Measurements from ENCODE around the gene CA6.
"Not testable (repeated sequence)": the region's sequence is repeated elsewhere in the genome, so short reads cannot be mapped to it uniquely, and the experiment has no call there.

CA6 gene

DNA sequence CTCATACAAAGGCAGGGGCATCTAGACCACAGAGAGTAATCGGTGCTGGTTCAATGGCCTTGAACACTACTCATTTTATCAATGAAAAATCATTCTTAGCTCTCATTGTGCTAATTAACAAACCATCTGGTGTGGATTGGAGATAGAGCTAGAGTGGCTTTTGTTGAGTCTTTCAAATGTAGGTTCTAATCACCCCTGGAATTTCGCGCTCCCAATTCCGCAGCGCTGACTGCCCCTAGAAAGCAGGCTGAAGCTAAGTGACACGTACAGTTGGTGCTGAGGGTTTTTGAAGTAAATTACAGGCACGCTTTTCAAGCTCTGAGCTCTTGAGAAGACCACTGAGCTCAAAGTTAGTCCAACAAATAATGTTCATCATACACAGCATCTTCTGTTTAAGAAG, 31.2 kb upstream of the CA6 start:
- no peak overlapping the region for H3K4me3 ChIP-seq (replicated peaks in 1 of 2; ENCODE audit: low read depth in 2 of 2, low read length in 2 of 2)
- no peak for DNase-seq (ENCODE audit: low read depth in 2 of 2)
- TF ChIP-seq, protein P1, sequence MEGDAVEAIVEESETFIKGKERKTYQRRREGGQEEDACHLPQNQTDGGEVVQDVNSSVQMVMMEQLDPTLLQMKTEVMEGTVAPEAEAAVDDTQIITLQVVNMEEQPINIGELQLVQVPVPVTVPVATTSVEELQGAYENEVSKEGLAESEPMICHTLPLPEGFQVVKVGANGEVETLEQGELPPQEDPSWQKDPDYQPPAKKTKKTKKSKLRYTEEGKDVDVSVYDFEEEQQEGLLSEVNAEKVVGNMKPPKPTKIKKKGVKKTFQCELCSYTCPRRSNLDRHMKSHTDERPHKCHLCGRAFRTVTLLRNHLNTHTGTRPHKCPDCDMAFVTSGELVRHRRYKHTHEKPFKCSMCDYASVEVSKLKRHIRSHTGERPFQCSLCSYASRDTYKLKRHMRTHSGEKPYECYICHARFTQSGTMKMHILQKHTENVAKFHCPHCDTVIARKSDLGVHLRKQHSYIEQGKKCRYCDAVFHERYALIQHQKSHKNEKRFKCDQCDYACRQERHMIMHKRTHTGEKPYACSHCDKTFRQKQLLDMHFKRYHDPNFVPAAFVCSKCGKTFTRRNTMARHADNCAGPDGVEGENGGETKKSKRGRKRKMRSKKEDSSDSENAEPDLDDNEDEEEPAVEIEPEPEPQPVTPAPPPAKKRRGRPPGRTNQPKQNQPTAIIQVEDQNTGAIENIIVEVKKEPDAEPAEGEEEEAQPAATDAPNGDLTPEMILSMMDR (IDR thresholded peaks at IDR 0.05; ENCODE audit: low read depth, low read length), result no peak

DNA sequence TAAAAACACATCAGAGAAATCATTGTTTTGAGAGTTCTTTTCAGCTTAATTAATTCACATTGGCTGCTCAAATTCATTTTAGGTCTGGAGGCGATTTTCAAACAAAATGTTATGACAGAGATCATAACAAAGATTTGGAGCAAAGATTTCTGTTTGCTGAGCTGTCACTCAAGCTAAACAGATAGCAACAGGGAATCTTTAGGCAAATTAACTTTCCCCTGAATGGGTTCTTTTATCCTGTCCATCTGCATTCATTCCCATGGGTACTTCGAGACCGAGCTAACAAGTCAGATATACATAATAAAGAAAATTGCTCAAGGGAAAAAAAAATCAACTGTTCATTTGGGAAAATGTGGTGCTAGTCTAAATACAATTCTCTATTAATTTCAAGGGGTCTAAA, 30.2 kb upstream of the CA6 start:
- TF ChIP-seq, protein P1 (IDR thresholded peaks at IDR 0.05; ENCODE audit: low read depth, low read length), result no peak
- no peak for DNase-seq (ENCODE audit: low read depth in 2 of 2)
- no peak overlapping the region for H3K4me3 ChIP-seq (replicated peaks in 1 of 2; ENCODE audit: low read depth in 2 of 2, low read length in 2 of 2)

DNA sequence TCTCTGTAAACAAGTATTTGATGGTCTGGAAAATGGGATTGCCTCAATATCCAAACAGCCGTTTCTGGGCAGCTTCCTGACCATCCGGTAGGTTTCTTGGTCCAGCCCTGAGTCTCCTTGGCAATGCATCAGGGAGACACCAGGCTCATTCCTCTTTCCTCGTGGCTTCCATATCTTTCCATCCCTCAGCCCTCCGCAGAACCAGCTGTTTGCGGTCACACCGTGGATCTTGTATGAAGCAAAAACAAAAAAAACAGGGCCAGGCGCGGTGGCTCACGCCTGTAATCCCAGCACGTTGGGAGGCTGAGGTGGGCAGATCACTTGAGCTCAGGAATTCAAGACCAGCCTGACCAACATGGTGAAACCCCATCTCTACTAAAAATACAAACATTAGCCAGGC, 28.1 kb upstream of the CA6 start:
- DNase-seq (ENCODE audit: low read depth in 2 of 2); H3K4me3 ChIP-seq (replicated peaks in 1 of 2; ENCODE audit: low read depth in 2 of 2, low read length in 2 of 2): not testable (repeated sequence)

DNA sequence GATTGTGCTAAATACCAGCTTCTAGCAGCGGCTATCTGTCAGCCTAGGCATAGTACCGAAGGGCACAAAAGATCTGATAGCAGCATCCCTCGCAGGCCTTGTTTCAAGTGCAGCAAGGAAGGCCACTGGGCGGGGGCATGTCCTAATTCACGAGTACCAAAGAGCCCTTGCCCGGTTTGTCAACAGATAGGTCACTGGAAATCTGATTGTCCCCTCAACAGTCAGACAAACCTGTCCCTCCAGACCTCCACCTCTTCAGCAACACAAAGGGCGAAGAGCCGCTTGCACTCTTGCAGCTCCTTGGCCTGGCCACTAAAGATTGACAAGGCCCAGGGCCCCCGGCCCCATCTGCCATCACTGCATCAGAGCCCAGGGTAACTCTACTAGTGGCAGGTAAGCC, 22.7 kb upstream of the CA6 start:
- H3K4me3 ChIP-seq (replicated peaks in 1 of 2; ENCODE audit: low read depth in 2 of 2, low read length in 2 of 2), result no peak overlapping the region
- no peak for DNase-seq (ENCODE audit: low read depth in 2 of 2)
- TF ChIP-seq, protein P1 (IDR thresholded peaks at IDR 0.05; ENCODE audit: low read depth, low read length), result no peak

DNA sequence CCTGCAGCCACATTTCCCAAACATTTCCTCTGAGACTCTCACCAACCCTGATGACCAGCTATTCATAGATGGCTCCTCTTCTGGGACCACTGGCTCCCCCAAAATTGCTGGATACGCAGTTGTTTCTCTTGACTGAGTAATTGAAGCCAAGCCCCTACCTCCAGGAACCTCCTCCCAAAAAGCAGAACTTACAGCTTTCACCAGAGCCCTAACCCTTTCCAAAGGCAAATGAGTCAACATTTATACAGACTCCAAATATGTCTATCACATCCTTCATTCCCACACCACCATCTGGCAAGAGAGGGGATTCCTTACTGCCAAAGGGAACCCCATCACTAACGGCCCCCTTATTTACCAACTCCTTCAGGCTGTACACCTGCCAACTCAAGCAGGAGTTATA, 20.3 kb upstream of the CA6 start:
- no peak overlapping the region for H3K4me3 ChIP-seq (replicated peaks in 1 of 2; ENCODE audit: low read depth in 2 of 2, low read length in 2 of 2)

GRCh38 chr1:8925960-8926359, 19.7 kb upstream of the CA6 start:
- no peak overlapping the region for H3K4me3 ChIP-seq (replicated peaks in 1 of 2; ENCODE audit: low read depth in 2 of 2, low read length in 2 of 2)
- TF ChIP-seq, protein P1 (IDR thresholded peaks at IDR 0.05; ENCODE audit: low read depth, low read length), result no peak
- no peak for DNase-seq (ENCODE audit: low read depth in 2 of 2)

More for the DNA sequence above, 20.3 kb upstream of the CA6 start:
- TF ChIP-seq, protein P1 (IDR thresholded peaks at IDR 0.05; ENCODE audit: low read depth, low read length), result no peak
- DNase-seq (ENCODE audit: low read depth in 2 of 2), result no peak

DNA sequence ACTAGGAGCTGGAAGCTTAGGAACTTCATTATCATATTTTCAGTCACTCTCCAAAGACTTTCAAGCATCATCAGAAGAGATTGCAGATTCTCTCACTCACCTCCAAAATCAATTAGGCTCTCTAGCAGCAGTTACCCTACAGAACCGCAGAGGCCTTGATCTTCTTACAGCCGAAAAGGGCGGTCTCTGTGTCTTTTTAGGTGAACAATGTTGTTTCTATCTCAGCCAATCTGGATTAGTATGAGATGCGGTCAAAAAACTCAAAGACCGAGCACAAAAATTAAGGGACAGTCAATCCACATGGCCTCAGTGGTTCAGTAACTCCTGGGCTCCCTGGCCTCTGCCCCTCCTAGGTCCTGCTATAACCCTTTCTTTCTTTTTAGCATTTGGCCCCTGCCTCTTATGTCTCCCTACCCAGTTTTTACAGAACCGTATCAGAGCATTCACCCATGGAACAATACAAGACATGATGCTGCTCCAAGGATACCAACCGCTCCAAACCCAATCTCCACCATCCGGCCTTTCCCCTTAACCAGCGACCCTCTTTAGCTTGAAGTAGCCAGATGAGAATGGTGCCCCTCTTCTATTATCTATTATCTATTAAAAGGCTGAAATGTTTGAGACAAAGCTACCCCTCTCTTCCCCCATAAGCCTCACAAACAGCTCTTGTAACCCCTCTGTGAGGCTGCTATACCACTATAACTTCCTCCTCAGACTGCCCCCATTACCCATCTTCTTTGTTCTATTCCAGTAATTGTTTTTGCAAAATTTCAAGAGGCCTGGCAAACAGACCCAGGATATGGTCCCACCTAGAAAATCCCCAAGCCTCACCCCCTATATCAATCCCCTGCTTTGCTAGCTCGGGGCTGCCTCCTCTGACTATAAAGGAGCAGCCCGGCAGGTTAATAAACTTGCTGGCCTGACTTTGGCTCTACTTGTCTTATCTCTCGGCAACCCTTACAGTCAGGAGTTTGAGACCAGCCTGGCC, 18.7 kb upstream of the CA6 start:
- no peak for DNase-seq (ENCODE audit: low read depth in 2 of 2)
- TF ChIP-seq, protein P1 (IDR thresholded peaks at IDR 0.05; ENCODE audit: low read depth, low read length), result no peak
- no peak overlapping the region for H3K4me3 ChIP-seq (replicated peaks in 1 of 2; ENCODE audit: low read depth in 2 of 2, low read length in 2 of 2)
